HFF-Myc (cell line): ENCODE results near the gene DHRS13.

Source experiments
- DNase-seq: peaks from one replicate; pipeline ENCODE4 v3.0.0-alpha.2; 2011; ENCODE audit warnings: low read depth; ENCODE audit errors: extremely low read depth
- H3K4me3 ChIP-seq: replicated peaks from 2 replicates; pipeline ENCODE4 v1.5.1; 2011; ENCODE audit warnings: low read depth, mild to moderate bottlenecking, control low read depth, low read length
- TF ChIP-seq, protein P1 (sequence below): IDR thresholded peaks from 2 replicates; pipeline ENCODE4 v1.5.1; 2012; ENCODE audit warnings: mild to moderate bottlenecking, low read depth, low read length, control low read depth; ENCODE audit errors: missing control alignments

Gene DHRS13

DNA sequence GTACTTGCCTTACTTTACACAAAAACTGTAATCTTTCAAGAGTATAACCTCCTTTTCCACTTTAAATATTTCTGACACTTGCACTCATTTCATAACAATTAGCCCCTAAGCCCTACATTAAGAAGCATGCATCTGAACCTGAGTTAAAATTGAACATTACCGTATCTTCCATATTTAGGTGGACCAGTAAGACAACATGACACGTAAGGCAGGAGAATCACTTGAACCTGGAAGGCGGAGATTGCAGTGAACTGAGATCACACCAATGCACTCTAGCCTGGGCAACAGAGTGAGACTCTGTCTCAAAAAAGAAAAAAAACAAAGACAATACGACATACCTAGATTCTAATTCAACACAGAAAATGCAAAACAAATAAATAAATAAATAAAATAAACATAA lies 41.5 kb upstream of the DHRS13 start:
- no peak overlapping the region for H3K4me3 ChIP-seq
- TF ChIP-seq, protein P1, sequence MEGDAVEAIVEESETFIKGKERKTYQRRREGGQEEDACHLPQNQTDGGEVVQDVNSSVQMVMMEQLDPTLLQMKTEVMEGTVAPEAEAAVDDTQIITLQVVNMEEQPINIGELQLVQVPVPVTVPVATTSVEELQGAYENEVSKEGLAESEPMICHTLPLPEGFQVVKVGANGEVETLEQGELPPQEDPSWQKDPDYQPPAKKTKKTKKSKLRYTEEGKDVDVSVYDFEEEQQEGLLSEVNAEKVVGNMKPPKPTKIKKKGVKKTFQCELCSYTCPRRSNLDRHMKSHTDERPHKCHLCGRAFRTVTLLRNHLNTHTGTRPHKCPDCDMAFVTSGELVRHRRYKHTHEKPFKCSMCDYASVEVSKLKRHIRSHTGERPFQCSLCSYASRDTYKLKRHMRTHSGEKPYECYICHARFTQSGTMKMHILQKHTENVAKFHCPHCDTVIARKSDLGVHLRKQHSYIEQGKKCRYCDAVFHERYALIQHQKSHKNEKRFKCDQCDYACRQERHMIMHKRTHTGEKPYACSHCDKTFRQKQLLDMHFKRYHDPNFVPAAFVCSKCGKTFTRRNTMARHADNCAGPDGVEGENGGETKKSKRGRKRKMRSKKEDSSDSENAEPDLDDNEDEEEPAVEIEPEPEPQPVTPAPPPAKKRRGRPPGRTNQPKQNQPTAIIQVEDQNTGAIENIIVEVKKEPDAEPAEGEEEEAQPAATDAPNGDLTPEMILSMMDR: no peak
- DNase-seq: no peak

DNA sequence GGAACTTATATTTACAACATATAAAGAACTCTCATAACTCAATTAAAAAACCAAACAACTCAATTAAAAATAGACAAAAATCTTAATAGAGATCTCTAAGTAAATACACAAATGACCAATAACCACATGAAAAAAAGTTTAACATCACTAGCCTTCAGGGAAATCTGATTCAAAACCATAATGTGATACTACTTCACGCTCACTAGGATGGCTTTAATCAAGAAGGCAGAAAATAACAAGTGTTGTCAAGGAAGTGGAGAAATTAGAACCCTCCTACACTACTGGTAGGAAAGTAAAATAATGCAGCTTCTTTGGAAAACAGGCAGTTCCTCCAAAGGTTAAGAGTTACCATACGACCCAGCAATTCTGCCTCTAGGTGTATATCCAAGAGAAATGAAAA lies 40.0 kb upstream of the DHRS13 start:
- H3K4me3 ChIP-seq: no peak overlapping the region

DNA sequence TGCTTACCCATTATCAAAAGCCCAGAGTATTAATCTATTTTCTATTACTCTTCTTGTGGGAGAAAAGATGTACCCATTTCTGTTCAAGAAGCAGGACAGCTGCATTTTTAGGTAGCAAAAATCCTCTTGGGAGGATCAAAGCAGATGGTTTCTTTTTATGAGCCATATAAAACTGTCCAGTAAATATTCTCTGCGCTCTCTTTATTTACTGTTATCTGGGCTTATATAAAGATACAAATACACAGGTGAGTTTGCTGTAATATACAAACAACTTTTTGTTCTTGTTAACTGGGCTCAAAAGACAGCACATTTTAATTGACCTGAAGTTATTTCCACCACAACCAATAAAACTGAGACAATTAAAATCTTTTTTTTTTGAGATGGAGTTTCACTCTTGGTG lies 38.4 kb upstream of the DHRS13 start:
- H3K4me3 ChIP-seq: no peak overlapping the region
- TF ChIP-seq, protein P1: no peak
- no peak for DNase-seq

More for the DNA sequence above, 40.0 kb upstream of the DHRS13 start:
- TF ChIP-seq, protein P1: no peak
- no peak for DNase-seq

DNA sequence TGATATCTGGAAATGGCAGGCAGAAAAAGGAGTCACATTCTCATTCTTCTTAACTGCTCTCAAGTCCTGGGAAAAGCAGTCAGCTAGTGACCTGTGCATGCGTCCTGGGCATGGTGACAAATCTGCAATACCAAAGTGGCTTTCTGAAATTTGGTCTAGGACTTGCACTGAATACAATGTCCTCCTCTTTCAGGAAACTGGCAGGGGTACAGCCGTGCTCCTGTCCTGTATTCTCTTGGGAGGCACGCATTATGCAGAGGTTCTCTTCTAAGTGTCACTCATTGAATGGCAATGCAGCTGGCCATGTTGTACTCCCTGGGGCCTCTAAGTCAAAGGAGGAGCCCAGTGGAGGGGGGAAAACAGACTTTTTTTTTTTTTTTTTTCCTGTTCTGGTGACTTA lies 37.8 kb upstream of the DHRS13 start:
- no peak overlapping the region for H3K4me3 ChIP-seq
- TF ChIP-seq, protein P1: no peak
- DNase-seq: no peak

DNA sequence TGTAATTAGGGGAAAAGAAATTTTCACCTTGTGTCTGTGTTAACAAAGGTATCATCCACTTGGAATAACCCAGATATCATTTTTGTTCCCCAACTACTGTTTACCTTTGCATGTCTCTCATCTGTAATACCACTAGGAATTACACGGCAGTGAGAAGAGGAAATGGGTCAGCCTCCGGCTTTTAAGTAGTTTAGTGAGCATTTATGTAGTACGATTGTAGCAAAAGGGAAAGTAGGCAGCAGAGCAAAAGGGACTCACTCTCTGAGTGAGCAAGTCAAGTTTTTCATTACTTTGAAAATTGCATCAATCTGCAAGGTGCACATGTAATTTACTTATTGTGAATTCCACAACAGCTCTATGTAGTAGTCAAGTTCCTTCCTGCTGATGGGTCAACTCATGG lies 37.3 kb upstream of the DHRS13 start:
- DNase-seq: no peak
- H3K4me3 ChIP-seq: no peak overlapping the region
- TF ChIP-seq, protein P1: no peak

DNA sequence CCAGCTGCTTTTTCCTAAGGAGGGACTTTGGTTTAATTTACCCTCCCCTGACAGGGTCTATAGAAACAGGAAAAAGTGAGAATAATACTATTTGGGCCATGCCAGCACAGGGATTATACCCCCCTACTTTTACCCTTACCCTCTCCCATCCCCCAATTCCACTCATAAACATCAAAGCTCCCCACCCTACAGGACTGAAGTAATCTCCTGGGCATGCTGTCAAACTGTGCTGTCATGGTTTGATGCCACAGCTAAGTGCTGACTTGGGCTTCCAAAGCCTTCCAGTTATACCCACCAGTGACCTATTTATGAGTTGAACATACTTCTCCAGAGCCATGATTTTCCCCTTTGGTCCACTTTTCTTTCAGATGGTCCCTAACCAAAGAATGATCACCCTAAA lies 35.7 kb upstream of the DHRS13 start:
- no peak for DNase-seq
- TF ChIP-seq, protein P1: no peak
- H3K4me3 ChIP-seq: no peak overlapping the region

DNA sequence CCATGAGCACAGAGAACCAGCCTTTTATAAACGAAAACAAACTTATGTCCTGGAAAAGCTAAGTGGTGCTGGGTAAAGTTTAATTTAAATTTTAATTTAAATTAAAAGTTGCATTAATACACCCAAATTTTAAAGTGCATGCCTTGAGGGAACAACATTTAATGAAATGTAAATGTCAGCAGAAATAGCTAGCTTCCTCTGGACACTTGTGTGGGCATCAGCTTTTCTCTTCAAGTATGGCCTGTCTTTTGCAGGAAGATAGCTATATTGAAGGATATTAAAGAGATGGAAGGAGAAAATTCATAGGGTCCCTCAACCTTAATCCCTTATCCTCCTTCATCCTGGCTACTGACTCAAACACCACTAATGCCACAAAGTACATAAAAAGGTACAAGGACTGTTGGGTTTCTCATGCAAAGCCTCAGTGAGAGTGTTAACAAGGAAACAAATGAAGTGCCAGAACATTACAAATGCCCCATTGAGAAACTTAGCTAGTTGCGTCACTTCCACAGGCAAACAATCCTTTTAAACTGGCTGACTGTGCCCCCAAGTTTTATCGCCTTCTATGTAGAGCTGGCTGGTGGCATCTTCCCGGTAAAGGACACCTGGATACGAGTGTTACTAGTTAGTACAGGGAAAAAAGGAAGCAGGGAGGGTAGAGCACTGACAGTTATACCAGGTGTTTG lies 34.3 kb upstream of the DHRS13 start:
- no peak for DNase-seq
- TF ChIP-seq, protein P1: no peak

More for the DNA sequence above, 34.3 kb upstream of the DHRS13 start:
- H3K4me3 ChIP-seq: no peak overlapping the region
